PC-3 (cell line): Measurements from ENCODE around the gene FAM131C. TPM values are rescaled to one million over a fixed set of nuclear protein-coding genes. Genes with fewer than 3 reads are reported as not detected.

Experiments used
- ATAC-seq: fragments of 200-7000 bp; cut with Tn5 transposase; 2 replicates; pipeline ENCODE4 v1.9.1; 2020; ENCODE audit warnings: mild to moderate bottlenecking, moderate library complexity
- BruUV-seq: library from RNA; stranded (reverse); fragments of 400-500 nt; replicated peaks from 2 replicates; lab custom pipeline; 2021; lab: Mats Ljungman, UMichigan
- CTCF ChIA-PET: fragments of 300-600 bp; sonication (Branson Sonifier 250); formaldehyde crosslinking; loops from one replicate; lab custom pipeline; 2022; ENCODE audit warnings: antibody characterized with exemption; lab: Charles Lee
- POLR2A ChIA-PET: fragments of 300-600 bp; sonication (Branson Sonifier 250); formaldehyde crosslinking; loops from one replicate; lab custom pipeline; 2022; ENCODE audit warnings: antibody characterized with exemption; ENCODE audit not compliant: unreplicated experiment; lab: Charles Lee
- DNase-seq: peaks from one replicate; pipeline ENCODE4 v3.0.0-alpha.2; 2015
- H2AFZ ChIP-seq: fragments of 300-600 bp; sonication (generic); 2 replicates; pipeline ENCODE4 v1.6.0; 2016; ENCODE audit warnings: antibody characterized with exemption, low read length
- H3F3A ChIP-seq: fragments of 300-600 bp; sonication (generic); one replicate; pipeline ENCODE4 v1.6.0; 2017; ENCODE audit warnings: antibody characterized with exemption, low read length, control low read depth, mild to moderate bottlenecking; ENCODE audit not compliant: unreplicated experiment
- H3K27ac ChIP-seq: fragments of 300-600 bp; sonication (generic); 2 replicates; pipeline ENCODE4 v1.5.1; 2016; ENCODE audit warnings: mild to moderate bottlenecking, low read length
- H3K27me3 ChIP-seq: fragments of 300-600 bp; sonication (generic); 2 replicates; pipeline ENCODE4 v1.6.1; 2016; ENCODE audit warnings: low read length, mixed read lengths
- H3K36me3 ChIP-seq: fragments of 300-600 bp; sonication (generic); 2 replicates; pipeline ENCODE4 v1.6.1; 2016; ENCODE audit warnings: low read depth, mixed run types, low read length, mixed read lengths
- H3K4me1 ChIP-seq: fragments of 300-600 bp; sonication (generic); 2 replicates; pipeline ENCODE4 v1.5.1; 2016; ENCODE audit warnings: low read length; ENCODE audit not compliant: insufficient read depth
- H3K4me2 ChIP-seq: fragments of 300-600 bp; sonication (generic); 2 replicates; pipeline ENCODE4 v1.6.0; 2016; ENCODE audit warnings: low read length
- H3K4me3 ChIP-seq: fragments of 300-600 bp; sonication (generic); 2 replicates; pipeline ENCODE4 v1.5.1; 2016; ENCODE audit warnings: mild to moderate bottlenecking, low read length, mixed read lengths
- H3K79me2 ChIP-seq: fragments of 300-600 bp; sonication (generic); 2 replicates; pipeline ENCODE4 v1.6.1; 2017; ENCODE audit warnings: low read length, mixed read lengths
- H3K9ac ChIP-seq: fragments of 300-600 bp; sonication (generic); 2 replicates; pipeline ENCODE4 v1.6.0; 2016; ENCODE audit warnings: mild to moderate bottlenecking, low read length
- H3K9me2 ChIP-seq: fragments of 300-600 bp; sonication (generic); replicated peaks from 2 replicates; pipeline ENCODE4 v1.6.1; 2016; ENCODE audit warnings: mixed run types, low read length, mixed read lengths
- H3K9me3 ChIP-seq: fragments of 300-600 bp; sonication (generic); 2 replicates; pipeline ENCODE4 v1.6.1; 2016; ENCODE audit warnings: low read length, mixed read lengths
- H4K20me1 ChIP-seq: fragments of 300-600 bp; sonication (generic); 2 replicates; pipeline ENCODE4 v1.6.1; 2016; ENCODE audit warnings: low read length, mixed read lengths
- CTCF ChIP-seq: fragments of 300-600 bp; sonication (generic); conservative IDR thresholded peaks from 2 replicates; pipeline ENCODE4 v1.5.1; 2017; ENCODE audit warnings: antibody characterized with exemption, low read depth, mild to moderate bottlenecking, low read length
- EZH2 ChIP-seq: fragments of 300-600 bp; sonication (generic); IDR thresholded peaks from one replicate; pipeline ENCODE4 v1.6.1; 2017; ENCODE audit warnings: antibody characterized with exemption, mild to moderate bottlenecking, low read length; ENCODE audit not compliant: unreplicated experiment
- EZH2phosphoT487 ChIP-seq: fragments of 300-600 bp; sonication (generic); IDR thresholded peaks from 2 replicates; pipeline ENCODE4 v1.6.1; 2018; ENCODE audit warnings: mild to moderate bottlenecking, antibody characterized with exemption, low read length, borderline replicate concordance
- intact Hi-C: fragments of 100-400 bp; cut with micrococcal nuclease; formaldehyde crosslinking; loops from 2 replicates; pipeline ENCODE4 v1.9.0; 2023
- total RNA-seq: library from RNA; depleted of rRNA; stranded (reverse); fragments of >200 nt; gene quantifications from 2 replicates; pipeline ENCODE4 v1.2.3, GENCODE V29; 2014

FAM131C gene
- total RNA-seq, 1 experiment from 2014 or later = 7.7 TPM

- CTCF ChIA-PET = interaction anchor here (0.6 kb wide), 1 partner anchor 59 kb away, joined by 6 read pairs; no protein-coding TSS in a partner anchor
Measured at GRCh38 chr1:16066245-16066644, 7.2 kb downstream of the FAM131C start.

DNA sequence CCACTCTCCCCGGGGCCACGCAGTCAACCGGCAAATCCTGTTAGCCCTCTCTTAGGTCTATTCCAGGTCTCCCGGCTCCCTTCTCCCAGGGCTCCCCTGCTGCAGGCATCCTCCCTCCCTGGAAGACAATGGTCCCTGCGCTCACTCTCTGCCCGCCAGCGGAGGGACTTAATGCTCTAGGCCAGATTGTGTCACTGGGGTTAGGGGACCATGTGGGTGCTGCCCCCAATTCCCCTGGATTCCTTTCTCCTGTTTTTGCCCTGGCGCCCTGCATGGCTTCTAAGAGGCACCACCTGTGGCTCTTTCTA is 8.2 kb downstream of the FAM131C start:
- intact Hi-C loops = no loop called here
- no peak overlapping the region for H3K27ac ChIP-seq

More at GRCh38 chr1:16066245-16066644, 7.2 kb downstream of the FAM131C start:
- intact Hi-C loops = no loop called here
- Histone ChIP-seq H2AFZ (no peak overlapping the region), H4K20me1 (no peaks in the 10 kb centered on the region), H3K36me3 (no peaks in the 10 kb centered on the region), H3K27ac (no peak overlapping the region), H3K27me3 (no peaks in the 10 kb centered on the region), H3K4me2 (no peak overlapping the region), H3K79me2 (no peaks in the 10 kb centered on the region), H3K9ac (no peak overlapping the region), H3K4me1 (no peaks in the 10 kb centered on the region), H3K9me3 (no peaks in the 10 kb centered on the region), H3K4me3 (no peak overlapping the region), H3K9me2 (no peaks in the 10 kb centered on the region), H3F3A (no peaks in the 10 kb centered on the region)
- BruUV-seq = no TSS peak
- no peak for TF ChIP-seq EZH2
- no peak for TF ChIP-seq CTCF
- TF ChIP-seq EZH2phosphoT487 = no peak
- POLR2A ChIA-PET = no interaction called here
- DNase-seq = no peak
- ATAC-seq = no peak

More for the DNA sequence above, 8.2 kb downstream of the FAM131C start:
- no peak overlapping the region for H3K4me2 ChIP-seq
- no peaks in the 10 kb centered on the region for H3K27me3 ChIP-seq
- DNase-seq (no peak), ATAC-seq (no peak)
- no peaks in the 10 kb centered on the region for H3K9me3 ChIP-seq
- H3K79me2 ChIP-seq = no peaks in the 10 kb centered on the region
- BruUV-seq = no TSS peak
- no peaks in the 10 kb centered on the region for H3K4me1 ChIP-seq
- H2AFZ ChIP-seq = no peak overlapping the region
- ChIA-PET POLR2A (no interaction called here), CTCF (no interaction called here)
- H3K4me3 ChIP-seq = no peak overlapping the region
- H3K9ac ChIP-seq = no peak overlapping the region
- no peaks in the 10 kb centered on the region for H3F3A ChIP-seq
- TF ChIP-seq EZH2phosphoT487 (no peak), CTCF (no peak), EZH2 (no peak)
- no peaks in the 10 kb centered on the region for H4K20me1 ChIP-seq
- H3K36me3 ChIP-seq = no peaks in the 10 kb centered on the region
- no peaks in the 10 kb centered on the region for H3K9me2 ChIP-seq
